ENCODE data around the gene AP1AR. TPM values are rescaled to one million over a fixed set of nuclear protein-coding genes. Genes with fewer than 3 reads are reported as not detected.

The AP1AR gene
- total and polyA plus RNA-seq, 2 of the 8 experiments (the other 6 are each of a cell fraction or from before 2014, with no cell fraction given): 5.3 to 27.7 TPM

GRCh38 chr4:112201915-112202505 is 29.6 kb upstream of the AP1AR start:
- no peak overlapping the region for H3K9ac ChIP-seq (replicated peaks in 1 of 4; ENCODE audit: extremely low read depth in 1 of 4, low read depth in 3 of 4, low read length in 3 of 4)
- H2BK5ac ChIP-seq (ENCODE audit: low read depth, low read length): no peak overlapping the region
- no peak overlapping the region for H2BK15ac ChIP-seq (ENCODE audit: low read length)
- no peak overlapping the region for H3K27ac ChIP-seq (ENCODE audit: low read depth, low read length)
- H3K23me2 ChIP-seq (ENCODE audit: low read depth, low read length): no peaks in the 10 kb centered on the region
- no peak overlapping the region for H2AFZ ChIP-seq (ENCODE audit: low read length)
- TF ChIP-seq TAF1 (IDR thresholded peaks at IDR 0.05; ENCODE audit: low read depth, low read length) (no peak), ATF3 (IDR thresholded peaks at IDR 0.05; ENCODE audit: insufficient read depth, low read depth, low read length) (no peak), SIRT6 (IDR thresholded peaks at IDR 0.05; ENCODE audit: low read length) (no peak), KDM4A (IDR thresholded peaks at IDR 0.05; ENCODE audit: low read depth, low read length, severe bottlenecking) (no peak)
- no peak overlapping the region for H3K4ac ChIP-seq (replicated peaks; ENCODE audit: insufficient read length, low read depth, low read length)
- 0 out of 4 replicates have a peak overlapping the region, but pooled peaks of 1 of the 2 experiments have one; percentile 2 for H3K4me2 ChIP-seq (ENCODE audit: insufficient read depth in 1 of 2, low read depth in 2 of 2, low read length in 2 of 2)
- H3K27me3 ChIP-seq (replicated peaks in 1 of 4; ENCODE audit: control insufficient read depth in 3 of 4, extremely low read depth in 1 of 4, insufficient read depth in 3 of 4, low read length in 3 of 4): no peaks in the 10 kb centered on the region
- H4K20me1 ChIP-seq (replicated peaks in 1 of 2; ENCODE audit: control insufficient read depth in 1 of 2, insufficient read depth in 2 of 2, low read length in 2 of 2): no peaks in the 10 kb centered on the region
- H3K56ac ChIP-seq (replicated peaks; ENCODE audit: insufficient read length, low read depth, low read length): no peak overlapping the region
- H2BK20ac ChIP-seq (ENCODE audit: low read length): no peak overlapping the region
- no peak overlapping the region for H3K23ac ChIP-seq (ENCODE audit: insufficient read length)
- H2BK12ac ChIP-seq (ENCODE audit: low read depth, low read length): no peak overlapping the region; the same call in 1 of the 2 replicates
- no peaks in the 10 kb centered on the region for H3K9me3 ChIP-seq (ENCODE audit: insufficient read depth in 2 of 2, low read depth in 1 of 2, low read length in 1 of 2)
- peaks cover 0 to 6% (median 1%) of the 10 kb centered on the region in 4 experiments; a peak in 2 of 7 replicates for H3K4me1 ChIP-seq (replicated peaks in 1 of 4; ENCODE audit: control insufficient read depth in 3 of 4, insufficient read depth in 4 of 4, low read length in 3 of 4)
- no peak overlapping the region for H3K14ac ChIP-seq (ENCODE audit: insufficient read length)
- H3K79me2 ChIP-seq (ENCODE audit: control insufficient read depth in 1 of 2, insufficient read depth in 2 of 2, low read length in 2 of 2): no peaks in the 10 kb centered on the region
- ChIA-PET POLR2A (ENCODE audit: partially characterized antibody) (no interaction called here), CTCF (ENCODE audit: partially characterized antibody) (interaction anchor here (0.6 kb wide), 1 partner anchor 14 kb away, joined by 3 read pairs; no protein-coding TSS in a partner anchor)
- no peak overlapping the region for H3K4me3 ChIP-seq (ENCODE audit: extremely low read depth in 1 of 4, insufficient read depth in 2 of 4, low read depth in 3 of 4, low read length in 4 of 4)
- no peak overlapping the region for H2AK5ac ChIP-seq (ENCODE audit: low read depth, low read length)
- no peaks in the 10 kb centered on the region for H3K79me1 ChIP-seq (ENCODE audit: low read depth, low read length)
- WGBS, 2 experiments (ENCODE audit: extremely low coverage in 1 of 2, insufficient coverage in 1 of 2, insufficient read length in 1 of 2, insufficient replicate concordance in 2 of 2, low coverage in 1 of 2, low lambda C conversion rate in 2 of 2, missing lambda C conversion rate in 1 of 2): 69% methylated on average over 4 of the region's 4 CpGs; no CpG with 5 or more reads in 1 of the 2 experiments
- H3K18ac ChIP-seq (ENCODE audit: extremely low read depth, low read length): no peak overlapping the region
- no peaks in the 10 kb centered on the region for H3K36me3 ChIP-seq (ENCODE audit: control insufficient read depth in 2 of 4, insufficient read depth in 4 of 4, low read length in 3 of 4)
- FAIRE-seq (peak; percentile 36), DNase-seq (ENCODE audit: low read depth in 1 of 2, low spot score in 2 of 2) (no peak)
- no peak overlapping the region for H2BK120ac ChIP-seq (replicated peaks; ENCODE audit: low read depth, low read length)
- no peak overlapping the region for H4K5ac ChIP-seq (ENCODE audit: insufficient read length, low read depth, low read length)
- no peak overlapping the region for H4K8ac ChIP-seq (ENCODE audit: extremely low read depth, insufficient read depth, low read length)
- H4K91ac ChIP-seq (replicated peaks; ENCODE audit: insufficient read length, low read length): no peak overlapping the region
